SK-N-MC (cell line): ENCODE results near the gene NKAP.

Experiments used
- EZH2 ChIP-seq: fragments of 200-600 bp; sonication (generic); IDR thresholded peaks from one replicate; pipeline ENCODE4 v1.6.1; 2017; ENCODE audit warnings: antibody characterized with exemption
- FOXP2 ChIP-seq: optimal IDR thresholded peaks from 2 replicates; pipeline ENCODE3; 2011; ENCODE audit warnings: mild to moderate bottlenecking, moderate library complexity; ENCODE audit not compliant: insufficient read depth; ENCODE audit errors: extremely low read length, control extremely low read depth
- POLR2AphosphoS5 ChIP-seq: IDR thresholded peaks from 2 replicates; pipeline ENCODE4 v1.6.1; 2012; ENCODE audit warnings: mild to moderate bottlenecking, low read depth, low read length, borderline replicate concordance

DNA sequence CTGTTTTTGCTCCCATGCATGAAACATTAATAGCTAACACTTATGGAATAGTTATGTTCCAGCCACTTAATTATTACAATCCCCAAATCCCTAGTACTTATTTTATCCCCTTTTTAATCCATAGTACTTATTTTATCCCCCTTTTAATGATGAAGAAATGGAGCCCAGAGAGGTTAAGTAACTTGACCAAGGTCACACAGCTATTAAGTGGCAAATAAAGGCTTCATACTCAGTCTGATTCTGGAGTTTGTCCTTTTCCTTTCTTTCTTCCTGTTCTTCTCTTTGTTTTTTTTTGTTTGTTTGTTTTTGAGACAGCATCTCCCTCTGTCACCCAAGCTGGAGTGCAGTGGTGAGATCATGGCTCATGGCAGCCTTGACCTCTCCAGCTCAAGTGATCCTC lies 2.2 kb downstream of the NKAP start:
- TF ChIP-seq EZH2, result no peak
- TF ChIP-seq POLR2AphosphoS5, result no peak
- TF ChIP-seq FOXP2, result no peak
